ENCODE data around the gene CHMP2A.

DNA sequence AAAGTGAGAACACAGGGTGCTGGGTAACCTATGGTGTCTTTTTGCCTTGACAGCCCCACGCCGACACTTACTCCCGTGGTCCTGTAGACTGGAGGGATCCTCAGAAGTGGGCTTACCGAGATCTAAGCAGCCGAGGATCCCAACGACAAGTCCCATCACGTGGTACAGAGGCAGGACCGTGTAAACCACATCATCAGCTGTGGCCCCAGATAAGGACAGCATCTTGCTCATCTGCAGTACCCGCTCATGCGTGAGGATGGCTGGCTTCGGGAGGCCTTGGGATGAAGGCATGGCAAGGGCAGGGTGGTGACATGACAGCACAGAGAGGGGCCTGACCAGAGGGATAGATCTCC lies 45.2 kb downstream of the CHMP2A start:
- TF ChIP-seq, protein P1, sequence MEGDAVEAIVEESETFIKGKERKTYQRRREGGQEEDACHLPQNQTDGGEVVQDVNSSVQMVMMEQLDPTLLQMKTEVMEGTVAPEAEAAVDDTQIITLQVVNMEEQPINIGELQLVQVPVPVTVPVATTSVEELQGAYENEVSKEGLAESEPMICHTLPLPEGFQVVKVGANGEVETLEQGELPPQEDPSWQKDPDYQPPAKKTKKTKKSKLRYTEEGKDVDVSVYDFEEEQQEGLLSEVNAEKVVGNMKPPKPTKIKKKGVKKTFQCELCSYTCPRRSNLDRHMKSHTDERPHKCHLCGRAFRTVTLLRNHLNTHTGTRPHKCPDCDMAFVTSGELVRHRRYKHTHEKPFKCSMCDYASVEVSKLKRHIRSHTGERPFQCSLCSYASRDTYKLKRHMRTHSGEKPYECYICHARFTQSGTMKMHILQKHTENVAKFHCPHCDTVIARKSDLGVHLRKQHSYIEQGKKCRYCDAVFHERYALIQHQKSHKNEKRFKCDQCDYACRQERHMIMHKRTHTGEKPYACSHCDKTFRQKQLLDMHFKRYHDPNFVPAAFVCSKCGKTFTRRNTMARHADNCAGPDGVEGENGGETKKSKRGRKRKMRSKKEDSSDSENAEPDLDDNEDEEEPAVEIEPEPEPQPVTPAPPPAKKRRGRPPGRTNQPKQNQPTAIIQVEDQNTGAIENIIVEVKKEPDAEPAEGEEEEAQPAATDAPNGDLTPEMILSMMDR (conservative IDR thresholded peaks at IDR 0.05; ENCODE audit: low read length): no peak
- TF ChIP-seq EZH2phosphoT487 (IDR thresholded peaks at IDR 0.05; ENCODE audit: borderline replicate concordance): no peak

Data from Loucy (cell line).